CD4-positive, alpha-beta T cell (primary cell): Measurements from ENCODE around the gene SLC27A2. TPM values are rescaled to one million over a fixed set of nuclear protein-coding genes. Genes with fewer than 3 reads are reported as not detected.

Experiments used
- ATAC-seq: fragments of 200-7000 bp; cut with Tn5 transposase; one replicate; pipeline ENCODE4 v1.10.0; 2022; ENCODE audit warnings: mild to moderate bottlenecking; ENCODE audit not compliant: poor library complexity
- CTCF ChIA-PET: fragments of 350-600 bp; sonication (Branson Sonifier 250); formaldehyde crosslinking; loops from one replicate; lab custom pipeline; 2021; ENCODE audit warnings: antibody characterized with exemption, inconsistent platforms; lab: Charles Lee
- POLR2A ChIA-PET: fragments of 350-600 bp; sonication (Branson Sonifier 250); formaldehyde crosslinking; loops from one replicate; lab custom pipeline; 2021; ENCODE audit warnings: antibody characterized with exemption, inconsistent platforms; lab: Charles Lee
- DNase-seq, 14 experiments: peaks; one replicate each; pipeline ENCODE4 v3.0.0-alpha.2; 2013 to 2020; ENCODE audit warnings: mixed read lengths in 2 of 14
- H3K27ac ChIP-seq, 2 donors: one replicate each; pipeline versions ENCODE4 v1.5.1 to v1.7.0; 2013; ENCODE audit warnings: low read length in 2 of 2, low read depth in 1 of 2, mild to moderate bottlenecking in 1 of 2
- H3K27me3 ChIP-seq, 2 experiments: 1 replicate in 1 of 2; 2 replicates in 1 of 2; pipeline versions ENCODE4 v1.6.1 to v1.7.0; 2013; ENCODE audit warnings: low read length in 2 of 2, control low read depth in 1 of 2, mild to moderate bottlenecking in 1 of 2, moderate library complexity in 1 of 2; ENCODE audit not compliant: insufficient read depth in 2 of 2, control insufficient read depth in 1 of 2
- H3K36me3 ChIP-seq: one replicate; pipeline ENCODE4 v1.6.1; 2013; ENCODE audit warnings: low read length, control low read depth; ENCODE audit not compliant: insufficient read depth
- H3K4me1 ChIP-seq: one replicate; pipeline ENCODE4 v1.6.1; 2013; ENCODE audit warnings: low read length, control low read depth; ENCODE audit not compliant: insufficient read depth
- H3K4me3 ChIP-seq: one replicate; pipeline ENCODE4 v1.5.1; 2013; ENCODE audit warnings: mild to moderate bottlenecking, low read length, moderate library complexity
- H3K9me3 ChIP-seq, 2 experiments: 1 replicate in 1 of 2; 2 replicates in 1 of 2; pipeline versions ENCODE4 v1.6.1 to v1.7.0; 2013; ENCODE audit warnings: low read length in 2 of 2, mild to moderate bottlenecking in 2 of 2, control low read depth in 1 of 2, moderate library complexity in 1 of 2; ENCODE audit not compliant: control insufficient read depth in 1 of 2, insufficient read depth in 1 of 2
- H3K27ac Mint-ChIP-seq: one replicate; pipeline ENCODE4 v1.8.0; 2020; ENCODE audit warnings: mixed read lengths
- H3K27me3 Mint-ChIP-seq: one replicate; pipeline ENCODE4 v1.8.0; 2021; ENCODE audit warnings: mixed read lengths
- H3K36me3 Mint-ChIP-seq: one replicate; pipeline ENCODE4 v1.8.0; 2021; ENCODE audit warnings: low read depth, mixed read lengths
- H3K4me1 Mint-ChIP-seq: one replicate; pipeline ENCODE4 v1.8.0; 2021; ENCODE audit warnings: low read depth, mixed read lengths
- H3K4me3 Mint-ChIP-seq: one replicate; pipeline ENCODE4 v1.8.0; 2020; ENCODE audit warnings: mild to moderate bottlenecking, mixed read lengths
- H3K9me3 Mint-ChIP-seq: one replicate; pipeline ENCODE4 v1.8.0; 2020; ENCODE audit warnings: mixed read lengths
- CTCF ChIP-seq: fragments of 200-600 bp; IDR thresholded peaks from one replicate; pipeline ENCODE4 v1.8.0; 2022; ENCODE audit warnings: antibody characterized with exemption, mild to moderate bottlenecking
- intact Hi-C, 2 experiments: fragments of 100-400 bp; cut with DNase I in 1 of 2; cut with micrococcal nuclease in 1 of 2; formaldehyde crosslinking; loops; one replicate each; pipeline versions ENCODE4 v1.15.1 to v1.9.0; 2023 to 2025; cut with DNase I, micrococcal nuclease
- total RNA-seq, 174 experiments: library from RNA in 2 of 174; stranded (reverse) in 2 of 174; gene quantifications; one replicate each; pipeline ENCODE4 v1.2.3 and lab custom pipeline; 2021 to 2026

SLC27A2 gene
- total RNA-seq, 2 experiments from 2014 or later, result 0.22 to 0.31 TPM

- Mint-ChIP-seq H3K4me3 (no peak overlapping the region), H3K4me1 (no peaks in the 10 kb centered on the region), H3K27me3 (no peaks in the 10 kb centered on the region), H3K9me3 (no peaks in the 10 kb centered on the region), H3K36me3 (peaks cover 8% of the 10 kb centered on the region), H3K27ac (no peak overlapping the region)
- Histone ChIP-seq H3K27me3 (no peaks in the 10 kb centered on the region), H3K4me1 (no peaks in the 10 kb centered on the region), H3K4me3 (no peak overlapping the region), H3K27ac (no peak overlapping the region), H3K36me3 (no peaks in the 10 kb centered on the region), H3K9me3 (no peaks in the 10 kb centered on the region)
- POLR2A ChIA-PET, result no interaction called here
- DNase-seq, result no peak
- ATAC-seq, result no peak
- CTCF ChIA-PET, result no interaction called here
- intact Hi-C loops, result no loop called here
- no peak for TF ChIP-seq CTCF
Measured at GRCh38 chr15:50275908-50276307, 93.9 kb downstream of the SLC27A2 start.

DNA sequence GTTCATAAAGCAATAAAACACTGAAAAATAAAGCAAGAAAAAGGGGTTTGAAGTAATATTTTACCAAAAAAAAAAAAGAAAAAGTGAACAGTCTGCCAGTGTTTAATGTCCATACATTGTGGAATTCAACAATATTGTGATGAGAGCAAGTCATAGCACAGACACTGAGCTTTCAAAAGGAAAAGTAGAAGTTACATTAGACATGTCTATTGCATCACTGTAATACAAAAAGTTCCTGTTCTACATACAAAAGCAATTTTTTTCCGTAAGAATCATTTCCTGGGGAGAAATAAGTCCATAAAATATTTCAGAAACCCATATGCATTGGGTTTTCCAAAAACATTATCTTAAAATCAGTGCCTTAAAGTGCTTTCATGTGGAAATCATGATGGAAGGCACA, 95.4 kb downstream of the SLC27A2 start:
- TF ChIP-seq CTCF, result no peak
- Histone ChIP-seq H3K4me3 (no peak overlapping the region), H3K9me3 (no peaks in the 10 kb centered on the region), H3K27ac (no peak overlapping the region), H3K36me3 (no peaks in the 10 kb centered on the region), H3K4me1 (no peaks in the 10 kb centered on the region), H3K27me3 (no peaks in the 10 kb centered on the region)
- Mint-ChIP-seq H3K9me3 (no peaks in the 10 kb centered on the region), H3K27ac (no peak overlapping the region), H3K27me3 (no peaks in the 10 kb centered on the region), H3K4me3 (no peak overlapping the region), H3K36me3 (peaks cover 8% of the 10 kb centered on the region), H3K4me1 (no peaks in the 10 kb centered on the region)
- CTCF ChIA-PET, result interaction anchor here (0.6 kb wide), 1 partner anchor 25 kb away, joined by 5 read pairs; no protein-coding TSS in a partner anchor
- intact Hi-C loops, result no loop called here
- POLR2A ChIA-PET, result no interaction called here
- no peak for DNase-seq
- no peak for ATAC-seq

DNA sequence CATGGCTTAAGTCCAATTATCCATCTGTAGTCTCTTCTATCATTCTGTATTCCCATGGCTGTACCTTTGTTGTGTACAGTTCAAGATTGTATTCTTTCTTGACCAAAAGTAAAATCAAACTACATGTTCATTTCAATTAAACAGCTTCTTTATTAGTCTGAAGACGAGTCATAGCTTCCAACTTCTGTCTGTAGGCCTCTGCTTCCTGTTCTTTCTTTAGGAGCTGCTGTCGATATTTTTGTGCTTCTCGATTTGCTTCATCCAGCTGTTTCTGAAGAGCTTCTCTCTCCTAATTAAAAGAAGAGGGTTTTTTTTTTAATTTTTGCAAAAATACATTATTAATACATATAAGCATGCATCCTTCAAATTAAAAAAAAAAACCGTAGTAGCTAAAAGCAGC, 96.5 kb downstream of the SLC27A2 start:
- peaks cover 8% of the 10 kb centered on the region for H3K36me3 Mint-ChIP-seq
- Histone ChIP-seq H3K4me3 (no peak overlapping the region), H3K27ac (no peak overlapping the region), H3K36me3 (no peaks in the 10 kb centered on the region), H3K27me3 (no peaks in the 10 kb centered on the region), H3K4me1 (no peaks in the 10 kb centered on the region), H3K9me3 (no peaks in the 10 kb centered on the region)
- H3K4me1 Mint-ChIP-seq, result no peaks in the 10 kb centered on the region
- no peaks in the 10 kb centered on the region for H3K9me3 Mint-ChIP-seq
- TF ChIP-seq CTCF, result no peak
- CTCF ChIA-PET, result interaction anchor here (1.1 kb wide), 1 partner anchor 32 kb away, joined by 3 read pairs; no protein-coding TSS in a partner anchor
- H3K27ac Mint-ChIP-seq, result no peak overlapping the region
- no peaks in the 10 kb centered on the region for H3K27me3 Mint-ChIP-seq
- no peak for DNase-seq
- POLR2A ChIA-PET, result interaction anchor here (0.6 kb wide), 1 partner anchor 9 kb away, joined by 3 read pairs; no protein-coding TSS in a partner anchor
- no peak overlapping the region for H3K4me3 Mint-ChIP-seq
- ATAC-seq, result no peak
- intact Hi-C loops, result no loop called here
